GM18526 (cell line): ENCODE results near the gene CHST9.

Experiments used
- POLR2A ChIP-seq: IDR thresholded peaks from 3 replicates; pipeline ENCODE4 v1.6.1; 2011; ENCODE audit not compliant: insufficient read length; ENCODE audit errors: extremely low read depth

CHST9 gene

GRCh38 chr18:27185025-27185763 is at the start of gene CHST9:
Gene CHST9 (minus strand): TSS chr18:27185308. CDS start chr18:27142809, 42,499 bp downstream.
- TF ChIP-seq POLR2A = no peak

- no peak for TF ChIP-seq POLR2A
These were observed 42.6 kb upstream of the CHST9 start for GRCh38 chr18:27227721-27228120.

GRCh38 chr18:27226556-27227075 is 41.5 kb upstream of the CHST9 start:
- no peak for TF ChIP-seq POLR2A

GRCh38 chr18:27225947-27226481 is 40.9 kb upstream of the CHST9 start:
- TF ChIP-seq POLR2A = no peak

GRCh38 chr18:27223526-27224291 is 38.6 kb upstream of the CHST9 start:
- no peak for TF ChIP-seq POLR2A

- no peak for TF ChIP-seq POLR2A
These were observed 29.7 kb upstream of the CHST9 start for GRCh38 chr18:27214831-27215230.

GRCh38 chr18:27213123-27213717 is 28.1 kb upstream of the CHST9 start:
- TF ChIP-seq POLR2A = no peak

- no peak for TF ChIP-seq POLR2A
These were observed 26.5 kb upstream of the CHST9 start for GRCh38 chr18:27211569-27211968.

GRCh38 chr18:27206411-27206810 is 21.3 kb upstream of the CHST9 start:
- no peak for TF ChIP-seq POLR2A

GRCh38 chr18:27202741-27203140 is 17.6 kb upstream of the CHST9 start:
- TF ChIP-seq POLR2A = no peak

GRCh38 chr18:27198036-27198435 is 12.9 kb upstream of the CHST9 start:
- TF ChIP-seq POLR2A = no peak

GRCh38 chr18:27188309-27188708 is 3.2 kb upstream of the CHST9 start:
- no peak for TF ChIP-seq POLR2A

GRCh38 chr18:27185897-27186296 is 789 bp upstream of the CHST9 start:
- no peak for TF ChIP-seq POLR2A

GRCh38 chr18:27184115-27185024 is 738 bp downstream of the CHST9 start:
- TF ChIP-seq POLR2A = no peak
